Stimulated activated CD4-positive, alpha-beta T cell treated with anti-CD3 and anti-CD28 coated beads, Interleukin-1b, Interleukin-23, amount 100 ng/mL, for 48 hours (primary cell): ENCODE measurements around the gene FCRL6.

ENCODE experiments used
- DNase-seq: peaks from one replicate; pipeline ENCODE4 v3.0.0-alpha.2; 2020

FCRL6 gene

GRCh38 chr1:159800177-159800930 is 1.8 kb upstream of the FCRL6 start:
- no peak for DNase-seq

DNA sequence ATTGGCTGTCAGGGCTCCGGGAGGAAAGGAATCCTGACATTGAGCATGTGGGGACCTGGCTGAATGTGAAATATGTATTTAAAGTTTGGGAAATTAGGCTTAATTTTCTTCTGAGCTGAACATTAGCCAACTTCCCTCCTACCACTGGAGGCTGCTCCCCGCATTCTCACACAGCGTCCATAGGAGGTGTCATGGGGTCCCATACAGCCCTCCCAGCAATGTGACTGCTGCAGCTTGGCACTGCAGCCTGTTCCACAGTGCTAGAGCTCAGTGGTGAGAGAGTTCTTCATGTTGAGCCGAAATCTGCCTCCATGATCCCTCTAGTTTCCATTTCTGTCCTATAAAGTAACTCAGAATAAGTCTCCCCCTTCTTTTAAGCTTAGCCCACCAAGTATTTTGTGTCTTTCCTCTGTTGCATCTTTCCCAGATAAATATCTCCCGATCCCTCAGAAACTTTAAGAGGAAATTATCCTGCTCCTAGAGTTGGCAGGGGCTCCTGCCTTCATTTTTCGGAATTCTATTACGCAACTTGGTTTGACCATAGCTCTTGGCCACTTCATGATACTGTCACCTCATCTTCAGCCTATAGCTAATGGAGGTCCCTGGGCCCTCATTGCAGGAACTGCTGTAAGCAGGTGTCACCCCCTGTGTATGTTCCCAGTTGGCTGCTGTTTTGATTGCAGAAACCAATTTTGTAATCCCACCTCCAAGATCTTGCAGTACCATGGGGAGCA is 2.0 kb downstream of the FCRL6 start:
- no peak for DNase-seq

- DNase-seq, result no peak
These were observed 2.8 kb downstream of the FCRL6 start for GRCh38 chr1:159804924-159805323.

- DNase-seq, result no peak
These were observed 13.8 kb downstream of the FCRL6 start for GRCh38 chr1:159815926-159816325.

DNA sequence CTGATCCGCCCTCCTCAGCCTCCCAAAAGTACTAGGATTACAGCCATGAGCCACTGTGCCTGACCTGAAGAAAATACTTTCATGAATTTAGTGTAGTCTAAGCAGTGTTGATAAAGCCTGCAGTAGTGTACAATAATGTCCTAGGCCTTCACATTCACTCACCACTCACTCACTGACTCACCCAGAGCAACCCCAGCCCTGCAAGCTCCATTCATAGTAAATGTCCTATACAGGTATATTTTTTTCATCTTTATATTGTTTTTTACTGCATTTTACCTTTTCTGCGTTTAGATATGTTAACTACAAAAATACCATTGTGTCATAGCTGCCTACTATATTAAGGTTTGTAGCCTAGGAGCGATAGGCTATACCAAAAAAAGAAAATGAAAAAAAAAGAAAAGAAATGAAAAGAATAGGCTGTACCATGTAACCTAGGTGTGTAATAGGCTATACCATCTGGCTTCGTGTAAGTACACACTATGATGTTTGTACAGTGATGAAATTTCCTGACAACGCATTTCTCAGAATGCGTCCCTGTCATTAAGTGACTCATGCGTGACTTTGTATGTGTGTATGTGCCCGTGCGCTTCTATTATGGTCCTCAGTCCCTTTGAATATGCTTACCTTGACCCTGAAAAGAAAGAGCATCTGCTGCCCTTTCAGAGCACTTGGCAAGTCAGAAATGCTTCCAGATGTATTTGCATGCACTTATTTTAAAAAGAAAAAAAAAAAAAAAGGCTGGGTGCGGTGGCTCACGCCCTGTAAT is 15.3 kb downstream of the FCRL6 start:
- DNase-seq, result no peak

DNA sequence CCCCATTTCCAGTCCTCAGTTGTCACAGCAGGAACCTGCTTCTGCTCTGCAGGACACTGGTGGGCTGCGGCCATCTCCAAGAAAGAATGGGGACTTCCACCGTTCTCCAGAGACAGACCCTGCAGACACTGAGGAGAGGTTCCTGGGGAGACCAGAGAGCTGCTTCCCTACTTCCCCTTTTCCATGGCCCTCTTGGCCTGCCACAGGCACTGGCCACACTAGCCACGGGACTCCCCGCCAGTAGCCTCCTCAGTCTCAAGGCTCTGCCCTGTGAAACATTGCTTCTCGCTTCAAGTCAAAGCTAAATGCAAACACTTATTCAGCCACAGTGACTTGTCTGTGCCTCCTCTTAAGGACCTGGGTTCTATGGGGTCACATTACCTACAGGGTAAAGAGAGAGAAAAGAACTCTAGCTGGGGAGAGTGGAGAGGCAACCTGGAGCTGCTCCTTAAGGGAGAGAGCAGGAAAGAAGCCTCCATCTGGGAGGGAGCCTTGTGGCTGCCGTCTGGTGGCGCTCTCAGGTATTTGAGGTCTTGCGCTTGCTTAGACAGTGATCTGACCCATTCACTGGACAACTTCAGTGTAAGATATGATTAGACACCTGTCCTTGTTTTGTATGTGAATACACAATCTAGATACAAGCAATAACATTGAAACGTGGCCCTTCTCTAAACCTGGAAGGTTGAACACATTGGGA is 19.2 kb downstream of the FCRL6 start:
- DNase-seq, result no peak

DNA sequence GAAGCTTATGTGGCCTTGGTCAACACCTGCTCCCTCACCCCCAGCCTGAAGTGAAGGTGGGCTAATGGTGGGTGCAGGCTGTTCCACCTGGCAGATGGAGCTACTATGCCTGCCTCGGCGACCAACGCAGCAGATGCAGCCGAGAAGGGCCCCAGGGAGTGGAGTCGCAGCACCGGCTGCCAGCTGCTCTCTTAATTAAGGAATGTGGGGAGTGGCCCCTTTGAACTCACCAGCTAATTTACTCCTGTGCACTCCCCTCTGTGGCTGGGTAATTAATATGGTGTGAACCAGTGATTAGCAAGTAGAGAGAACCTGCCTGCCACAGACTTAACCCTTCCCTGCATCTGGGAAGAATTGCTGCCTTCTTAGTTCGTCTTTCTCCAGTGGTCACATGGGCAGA is 21.2 kb downstream of the FCRL6 start:
- no peak for DNase-seq

GRCh38 chr1:159825564-159825963 is 23.4 kb downstream of the FCRL6 start:
- no peak for DNase-seq

DNA sequence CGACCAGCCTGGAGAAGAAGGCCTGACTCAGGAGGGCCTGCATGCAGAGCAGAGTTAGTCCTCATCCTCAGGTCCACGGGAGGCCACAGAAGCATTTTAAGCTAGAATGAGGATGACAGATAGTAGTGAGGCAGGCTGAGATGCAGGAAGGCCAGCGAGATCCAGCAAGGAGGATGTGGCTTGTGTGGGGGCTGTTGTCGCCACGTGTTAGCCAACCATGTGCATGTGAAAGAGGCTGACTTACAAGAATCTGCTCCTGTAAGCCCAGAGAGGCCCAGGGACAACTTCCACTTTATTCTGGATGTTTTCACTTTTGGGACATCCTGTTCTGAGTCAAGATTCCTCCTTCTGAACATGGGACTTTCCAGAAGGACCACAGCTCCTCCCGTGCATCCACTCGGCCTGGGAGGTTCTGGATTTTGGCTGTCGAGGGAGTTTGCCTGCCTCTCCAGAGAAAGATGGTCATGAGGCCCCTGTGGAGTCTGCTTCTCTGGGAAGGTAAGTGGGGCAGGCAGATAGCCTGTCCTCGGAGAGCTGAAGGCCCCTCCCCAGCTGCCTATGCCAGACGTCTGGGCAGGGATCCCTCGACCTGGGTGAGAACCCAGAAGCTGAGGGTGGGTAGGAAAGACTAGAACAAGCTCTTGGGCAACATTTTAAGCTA is 24.4 kb downstream of the FCRL6 start, which contains the start of gene SLAMF8:
Gene SLAMF8, plus strand, starts transcription at position 433 of the 661 bp plus-strand sequence. Its CDS starts 26 bp downstream, at position 459.
- peak; percentile 57 for DNase-seq

DNA sequence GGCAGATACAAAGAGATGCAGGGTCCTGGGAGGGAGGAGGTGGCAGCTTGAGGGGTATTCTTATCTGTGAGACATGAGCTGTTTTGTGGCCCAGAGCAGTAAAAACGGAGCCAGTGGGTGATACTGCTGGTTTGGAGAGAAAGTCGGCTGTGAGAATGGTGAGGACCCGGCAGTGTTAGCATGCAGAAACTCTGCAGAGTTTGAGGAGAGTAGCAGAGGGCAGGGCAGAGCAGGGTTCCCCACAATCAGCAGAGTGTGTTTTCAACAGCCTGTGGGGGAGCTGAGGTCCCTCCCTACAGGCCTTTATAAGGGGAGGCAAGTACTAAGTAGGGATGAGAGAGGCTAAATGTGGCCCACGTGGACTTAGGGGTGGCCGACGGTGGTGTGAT is 24.9 kb downstream of the FCRL6 start:
- DNase-seq, result no peak

DNA sequence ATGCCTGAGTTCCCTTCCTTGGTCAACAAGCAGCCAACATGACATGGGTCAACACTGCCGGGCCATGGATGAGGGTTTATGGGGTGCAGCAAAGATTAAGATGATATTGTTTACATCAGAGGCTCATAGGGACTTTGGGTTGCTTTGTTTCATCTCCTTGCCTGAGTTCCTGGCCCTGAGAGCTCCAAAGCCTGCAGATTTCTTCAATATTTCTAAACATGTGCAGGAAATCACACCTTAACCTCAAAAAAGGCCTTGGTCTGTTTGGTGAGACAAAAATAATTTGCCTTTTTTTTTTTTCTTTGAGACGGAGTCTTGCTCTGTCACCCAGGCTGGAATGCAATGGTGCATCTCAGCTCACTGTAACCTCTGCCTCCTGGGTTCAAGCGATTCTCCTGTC is 25.4 kb downstream of the FCRL6 start:
- DNase-seq, result no peak

DNA sequence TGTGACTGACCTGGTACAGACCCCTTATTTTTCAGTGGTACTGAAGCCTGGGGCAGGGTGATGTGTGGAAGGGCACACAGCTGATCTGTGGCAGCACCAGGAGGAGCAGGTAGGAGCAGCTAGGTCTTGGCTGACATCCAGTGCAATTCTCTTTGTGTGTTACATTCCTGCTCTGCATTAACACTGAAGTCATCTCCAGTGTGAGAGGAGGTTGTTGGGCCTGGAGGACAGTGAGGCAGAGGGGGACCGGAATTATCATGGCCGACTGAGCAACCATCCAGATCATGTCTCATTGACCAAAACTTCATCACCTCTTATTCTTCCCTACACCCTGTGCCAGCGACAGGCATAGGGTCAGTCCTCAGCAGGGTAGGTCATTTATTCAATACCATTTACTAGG is 26.0 kb downstream of the FCRL6 start:
- no peak for DNase-seq

DNA sequence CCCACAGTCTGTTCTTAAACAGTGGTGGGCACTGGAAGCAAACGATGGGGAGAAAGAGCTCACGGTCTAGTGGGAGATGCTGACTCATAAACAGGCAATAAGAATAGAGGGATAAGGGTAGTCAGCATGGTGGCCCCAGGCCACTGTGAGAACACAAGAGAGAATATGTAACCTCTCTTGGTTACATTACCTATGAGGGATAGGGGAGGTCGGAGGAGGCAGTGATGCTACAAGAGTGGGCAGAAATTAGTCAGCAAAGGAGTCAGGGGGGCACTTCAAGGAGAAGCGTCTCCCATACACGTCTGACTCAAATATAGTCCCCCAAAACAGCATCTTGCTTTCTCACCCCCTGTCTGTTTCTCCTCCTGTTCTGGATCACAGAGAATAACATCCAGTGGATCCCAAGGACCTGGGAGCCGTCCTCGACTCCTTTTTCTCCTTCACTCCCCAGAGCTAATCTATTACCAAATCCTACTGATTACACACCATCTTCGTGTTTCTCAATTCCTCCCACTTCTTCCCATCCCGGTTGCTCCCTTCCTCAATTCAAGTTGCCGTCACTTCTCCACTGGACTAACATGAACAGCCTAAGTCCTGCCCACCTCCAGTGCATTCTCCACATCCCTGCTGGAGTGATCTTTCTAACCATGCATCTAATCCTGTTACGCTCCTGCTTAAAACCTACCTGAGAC is 26.6 kb downstream of the FCRL6 start:
- no peak for DNase-seq

DNA sequence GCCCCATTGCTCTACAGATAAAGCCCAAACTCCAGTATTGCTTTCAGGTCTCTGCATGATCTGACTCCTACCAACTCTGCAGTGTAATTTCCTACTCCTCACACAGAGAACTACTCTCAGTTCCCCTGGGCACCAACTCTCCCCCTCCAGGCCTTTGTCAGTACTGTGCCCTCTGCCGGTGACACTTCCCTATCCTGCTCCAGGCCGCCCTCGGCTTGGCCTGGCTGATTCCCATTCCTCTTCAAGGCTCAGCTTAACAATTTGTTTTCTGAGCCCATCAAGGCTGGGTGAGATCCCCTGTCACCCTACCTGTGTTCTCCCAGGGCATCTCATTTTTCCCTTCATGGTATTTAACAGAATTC is 27.1 kb downstream of the FCRL6 start:
- DNase-seq, result no peak

GRCh38 chr1:159829822-159830465 is 27.8 kb downstream of the FCRL6 start:
- no peak for DNase-seq

DNA sequence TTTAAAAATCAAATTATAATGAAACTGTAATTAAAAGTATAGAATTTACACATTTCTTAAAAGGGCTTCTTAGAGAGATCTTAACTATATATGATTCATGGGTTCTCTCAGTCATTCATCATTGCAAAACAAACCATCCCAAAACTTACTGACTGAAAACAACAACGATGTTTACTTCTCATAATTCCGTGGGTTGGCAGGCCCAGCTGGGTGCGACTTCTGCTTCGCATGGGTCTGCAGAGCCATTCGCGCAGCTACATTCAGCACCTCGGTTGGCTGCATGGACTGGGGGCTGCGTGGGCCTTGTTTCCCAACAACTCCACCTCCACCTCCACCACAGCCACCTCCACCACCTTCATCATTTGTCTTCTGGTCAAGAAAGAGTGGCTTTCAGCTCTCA is 28.6 kb downstream of the FCRL6 start:
- no peak for DNase-seq

GRCh38 chr1:159831412-159832141 is 29.4 kb downstream of the FCRL6 start:
- DNase-seq, result no peak

DNA sequence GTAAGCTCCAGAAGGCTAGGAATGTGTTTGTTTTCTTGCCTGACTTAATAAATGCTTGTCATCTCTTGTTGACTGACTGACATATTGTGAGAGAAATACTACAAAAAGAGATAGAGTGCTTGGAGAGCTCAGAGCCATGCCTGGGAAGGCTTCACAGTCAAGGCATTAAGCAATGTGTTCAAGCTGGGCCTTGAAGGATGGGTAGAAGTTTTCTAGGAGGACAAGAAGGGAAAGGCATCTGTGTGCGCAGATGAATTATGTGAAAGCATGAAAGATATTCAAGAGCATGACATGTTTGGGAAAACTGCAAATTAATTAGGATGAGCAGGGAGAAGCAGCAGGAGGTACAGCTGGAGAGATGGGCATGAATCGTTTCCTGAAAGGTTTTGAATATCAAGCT is 30.1 kb downstream of the FCRL6 start:
- DNase-seq, result no peak

DNA sequence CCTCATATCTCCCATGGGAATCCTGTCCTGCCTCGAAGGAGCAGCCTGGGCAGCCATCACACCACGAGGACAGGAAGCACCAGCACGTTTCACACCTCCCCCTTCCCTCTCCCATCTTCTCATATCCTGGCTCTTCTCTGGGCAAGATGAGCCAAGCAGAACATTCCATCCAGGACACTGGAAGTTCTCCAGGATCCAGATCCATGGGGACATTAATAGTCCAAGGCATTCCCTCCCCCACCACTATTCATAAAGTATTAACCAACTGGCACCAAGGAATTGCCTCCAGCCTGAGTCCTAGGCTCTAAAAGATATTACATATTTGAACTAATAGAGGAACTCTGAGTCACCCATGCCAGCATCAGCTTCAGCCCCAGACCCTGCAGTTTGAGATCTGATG is 33.2 kb downstream of the FCRL6 start:
- no peak for DNase-seq

- DNase-seq, result no peak
These were observed 33.8 kb downstream of the FCRL6 start for GRCh38 chr1:159835862-159836525.
